GDM1 (cell line): ENCODE results near the gene FGF14.

ENCODE experiments used
- DNase-seq: peaks from one replicate; lab custom pipeline; 2025; lab: John Stamatoyannopoulos, UW

The FGF14 gene

DNA sequence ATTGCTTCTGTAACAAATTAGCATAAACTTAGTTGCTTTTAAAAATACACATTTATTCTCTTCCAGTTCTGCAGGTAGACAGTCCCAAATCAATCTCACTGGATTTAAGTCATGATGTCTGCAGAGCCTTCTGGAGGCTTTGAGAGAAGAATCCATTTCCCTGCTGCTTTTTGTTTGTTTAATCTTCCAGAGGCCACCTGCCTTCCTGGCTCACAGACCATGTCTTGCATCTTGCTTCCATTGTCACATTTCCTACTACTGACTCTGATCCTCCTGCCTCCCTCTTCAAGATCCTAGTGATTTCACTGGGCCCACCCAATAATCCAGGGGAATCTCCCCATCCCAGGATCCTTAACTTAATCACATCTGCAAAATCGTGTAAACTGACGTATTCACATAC lies 476.1 kb downstream of the FGF14 start:
- no peak for DNase-seq

DNA sequence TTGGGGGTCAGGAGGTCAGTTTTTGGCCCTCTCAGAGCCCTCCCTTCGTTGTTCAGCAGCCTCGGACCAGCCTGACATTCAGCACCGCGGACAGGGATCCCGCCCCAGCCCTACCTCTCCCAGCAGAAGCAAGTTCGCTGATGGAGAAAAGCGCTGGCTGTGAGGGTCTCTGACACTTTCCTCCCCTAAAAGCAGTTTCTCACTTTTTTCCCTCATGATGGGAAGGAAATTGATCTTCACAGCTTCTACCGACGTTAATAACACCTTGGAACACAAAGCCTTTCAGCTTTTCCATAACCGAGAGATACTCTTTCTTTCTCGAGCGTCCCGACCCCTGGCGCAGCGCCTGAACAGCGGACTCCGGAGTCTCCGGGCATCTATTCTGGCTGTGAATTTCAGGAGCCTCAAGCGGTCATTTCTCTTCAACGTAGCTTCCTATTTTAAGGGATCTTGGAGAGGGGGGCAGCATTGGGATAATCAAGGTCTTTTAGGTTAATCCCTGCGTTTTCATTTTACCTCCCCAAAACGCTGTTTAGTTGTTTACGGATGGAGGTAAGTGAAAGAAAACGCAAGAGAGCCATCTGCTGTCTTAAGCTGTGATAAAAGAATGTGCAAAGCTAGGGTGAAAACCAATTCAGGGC lies 482.2 kb downstream of the FGF14 start:
- no peak for DNase-seq

GRCh38 chr13:101917833-101918661 lies 483.8 kb downstream of the FGF14 start:
- no peak for DNase-seq

- no peak for DNase-seq
Measured at GRCh38 chr13:101917475-101917810, 484.4 kb downstream of the FGF14 start.

DNA sequence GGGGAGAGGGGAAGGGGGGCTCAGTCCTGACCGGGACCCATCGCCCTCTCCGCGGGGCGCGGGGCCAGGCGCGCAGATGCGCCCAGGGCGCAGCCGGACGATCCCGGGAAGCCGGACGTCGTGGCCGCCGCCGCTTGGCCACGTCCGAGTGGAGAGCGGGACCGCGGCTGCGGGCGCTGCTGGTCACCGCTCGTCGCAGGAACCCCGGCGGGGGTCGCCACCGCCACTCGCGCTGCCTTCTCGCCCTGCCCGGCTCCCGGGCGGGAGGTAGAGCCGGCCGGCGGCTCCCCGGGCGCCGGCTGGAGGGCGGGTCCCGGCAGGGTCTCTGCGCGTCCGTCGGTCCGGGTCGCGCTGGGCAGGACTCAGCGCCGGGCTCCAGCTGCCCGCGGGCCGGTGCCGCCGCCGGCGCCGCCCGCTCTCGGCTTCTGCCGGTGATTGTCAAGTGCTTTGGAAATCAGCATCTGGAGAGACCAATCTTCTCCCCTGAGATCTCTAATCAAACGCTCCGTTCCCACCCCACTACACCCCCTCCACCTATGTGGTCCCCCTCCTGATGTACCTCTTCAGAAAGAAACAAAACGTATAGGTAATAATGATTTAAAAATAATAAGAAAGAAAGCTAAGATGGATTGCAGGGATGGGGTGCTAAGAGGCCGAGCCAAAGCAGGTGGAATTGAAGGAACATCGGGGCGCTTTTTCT lies 484.9 kb downstream of the FGF14 start:
- DNase-seq = no peak

GRCh38 chr13:101916108-101916774 lies 485.6 kb downstream of the FGF14 start:
- no peak for DNase-seq

DNA sequence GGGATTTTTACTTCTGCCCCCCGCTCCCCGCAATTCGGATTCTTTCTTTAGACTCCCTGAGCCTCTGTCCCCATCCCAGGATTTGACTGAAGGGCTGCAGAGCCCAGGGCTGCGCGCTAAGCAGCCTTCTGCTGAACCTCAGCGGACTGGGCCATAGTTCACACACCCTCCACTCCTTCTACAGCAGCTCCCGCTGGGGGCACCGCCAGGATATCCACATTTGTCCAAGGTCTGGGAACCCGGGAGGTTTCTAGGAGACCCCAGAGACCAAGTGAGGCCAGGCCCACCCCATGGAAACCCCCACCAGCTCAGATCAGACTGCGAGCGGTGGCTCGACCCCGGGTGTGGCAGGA lies 486.1 kb downstream of the FGF14 start:
- no peak for DNase-seq

DNA sequence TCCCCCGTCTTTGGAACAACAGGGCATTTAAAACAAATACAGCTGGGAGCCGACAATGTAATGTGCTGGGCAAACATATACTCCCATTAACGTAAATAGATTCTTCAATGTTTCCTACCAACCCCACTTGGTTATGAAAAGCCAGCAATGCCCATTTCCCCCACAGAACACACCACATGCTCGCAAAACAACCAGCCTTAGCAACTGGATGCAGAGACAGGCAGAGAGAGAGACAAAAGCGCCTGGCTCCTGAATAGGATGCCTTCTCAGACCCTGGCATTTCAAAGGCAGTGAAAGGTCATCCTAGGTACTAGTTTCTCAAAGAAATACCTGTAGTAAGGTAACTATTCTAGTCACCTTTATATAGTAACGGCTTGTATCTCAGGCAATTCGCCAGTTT lies 486.5 kb downstream of the FGF14 start:
- DNase-seq = no peak

DNA sequence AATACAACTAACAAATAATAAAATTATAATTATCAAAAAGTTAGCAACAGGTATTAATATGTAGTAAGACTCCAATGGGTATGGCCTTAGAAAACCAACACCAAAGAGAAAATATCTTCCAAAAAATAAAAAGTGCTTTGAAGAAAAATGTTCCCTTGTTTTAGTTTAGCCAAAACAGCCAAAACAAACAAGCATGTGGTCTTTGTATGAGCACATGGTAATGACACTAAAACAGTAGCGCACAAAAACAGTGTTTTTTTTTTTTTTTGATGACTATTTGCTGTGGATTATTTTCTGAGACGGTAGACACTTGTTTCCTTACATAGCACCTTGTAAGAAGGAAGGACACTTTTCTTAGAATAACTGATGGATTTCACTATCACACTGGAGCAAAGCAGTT lies 490.1 kb downstream of the FGF14 start:
- no peak for DNase-seq

DNA sequence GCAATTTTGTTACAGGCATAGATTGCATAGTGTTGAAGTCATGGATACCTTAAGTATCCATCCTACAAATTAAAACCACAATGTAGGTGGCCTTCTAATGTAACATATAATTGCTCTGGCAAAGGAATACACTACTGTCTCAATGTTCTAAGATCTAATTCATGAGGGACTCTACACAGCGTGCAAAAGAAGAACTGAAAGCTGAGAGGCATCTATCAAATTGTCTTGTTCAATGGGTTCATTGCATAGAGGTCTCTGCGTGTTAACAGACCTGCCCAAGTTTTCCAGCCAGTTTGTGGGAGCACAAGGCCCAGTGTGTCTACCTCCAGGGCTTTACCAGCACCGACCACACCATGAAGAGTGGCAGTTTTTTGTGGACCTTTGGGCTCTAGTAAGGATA lies 498.0 kb downstream of the FGF14 start:
- DNase-seq = no peak

DNA sequence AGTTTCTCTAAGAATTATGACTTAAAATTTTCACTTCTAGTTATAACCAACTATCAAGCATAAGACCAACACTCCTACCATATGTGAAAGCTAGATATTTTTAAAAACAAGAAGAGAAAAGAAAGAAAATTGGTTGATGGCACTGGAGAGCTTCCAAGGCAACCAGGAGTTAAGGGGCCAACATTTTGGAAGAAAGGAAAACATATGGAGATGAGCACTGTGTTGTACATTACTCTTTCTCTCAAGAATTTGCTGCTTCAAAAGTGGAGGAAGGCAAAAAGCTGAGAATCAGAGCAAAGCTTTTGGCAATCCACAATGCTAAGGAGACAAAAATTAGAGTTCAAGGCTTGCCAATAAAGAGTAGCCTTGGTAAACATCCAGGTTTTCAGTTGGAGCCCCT lies 503.2 kb downstream of the FGF14 start:
- DNase-seq = no peak

GRCh38 chr13:101896541-101896940 lies 505.3 kb downstream of the FGF14 start:
- no peak for DNase-seq

GRCh38 chr13:101893021-101893420 lies 508.8 kb downstream of the FGF14 start:
- DNase-seq = no peak

DNA sequence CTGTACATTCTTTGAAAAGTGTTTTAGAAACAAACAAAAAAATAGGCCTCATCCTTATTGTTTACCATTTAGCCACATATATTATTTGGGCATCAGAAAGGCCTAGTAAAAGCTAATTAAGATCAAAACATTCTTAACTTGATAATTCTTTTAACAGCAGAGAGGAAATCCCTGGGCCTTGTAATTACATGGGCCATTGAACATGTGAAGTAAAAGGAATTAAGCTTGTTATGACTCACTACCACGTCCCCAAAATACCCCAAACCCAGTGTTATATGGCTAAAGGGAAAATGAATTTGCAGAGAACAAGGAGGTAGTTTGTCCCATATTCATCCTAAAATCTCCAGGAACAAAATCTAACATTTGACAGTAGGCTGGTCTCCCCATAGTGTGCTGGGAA lies 509.6 kb downstream of the FGF14 start:
- no peak for DNase-seq

DNA sequence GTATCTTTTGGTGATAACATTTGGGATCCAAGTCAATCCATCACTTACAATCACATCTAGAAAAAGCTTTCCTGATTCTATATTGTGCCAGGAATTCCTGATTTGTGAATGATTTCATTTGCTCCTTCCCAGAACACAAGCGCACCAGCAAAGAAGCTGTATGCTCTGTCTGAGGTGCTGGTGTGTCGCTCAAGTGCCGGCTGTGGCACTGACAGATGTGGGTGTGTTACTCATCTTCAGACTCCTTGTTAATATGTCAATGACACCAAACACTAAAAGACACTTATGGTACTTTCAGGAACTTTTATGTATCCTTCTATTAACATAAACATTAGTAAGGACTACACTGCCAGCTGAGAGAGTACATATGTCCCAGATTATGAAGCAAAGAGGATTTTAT lies 520.3 kb downstream of the FGF14 start:
- DNase-seq = no peak

- DNase-seq = no peak
Measured at GRCh38 chr13:101880581-101880980, 521.3 kb downstream of the FGF14 start.

GRCh38 chr13:101876951-101877350 lies 524.9 kb downstream of the FGF14 start:
- no peak for DNase-seq

GRCh38 chr13:101875717-101876393 lies 526.0 kb downstream of the FGF14 start:
- no peak for DNase-seq

DNA sequence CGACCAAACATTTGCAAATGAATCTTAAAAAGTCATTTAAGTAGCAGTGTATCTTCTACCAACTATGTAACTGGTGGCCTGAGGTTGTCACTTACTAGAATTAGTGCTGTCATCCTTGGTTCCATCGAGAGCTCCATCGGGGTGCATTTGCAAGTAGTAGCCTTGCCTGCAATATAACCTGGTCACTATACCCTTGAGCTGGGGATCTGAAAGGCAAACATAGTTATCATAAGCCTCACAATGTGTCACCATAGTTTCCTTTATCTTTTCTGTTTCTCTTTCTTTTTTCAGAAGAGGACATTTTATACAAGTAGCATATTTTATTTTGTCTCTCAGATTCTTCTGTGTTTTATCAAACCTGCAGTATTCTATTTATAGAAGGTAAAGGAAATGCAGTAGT lies 526.8 kb downstream of the FGF14 start:
- no peak for DNase-seq

DNA sequence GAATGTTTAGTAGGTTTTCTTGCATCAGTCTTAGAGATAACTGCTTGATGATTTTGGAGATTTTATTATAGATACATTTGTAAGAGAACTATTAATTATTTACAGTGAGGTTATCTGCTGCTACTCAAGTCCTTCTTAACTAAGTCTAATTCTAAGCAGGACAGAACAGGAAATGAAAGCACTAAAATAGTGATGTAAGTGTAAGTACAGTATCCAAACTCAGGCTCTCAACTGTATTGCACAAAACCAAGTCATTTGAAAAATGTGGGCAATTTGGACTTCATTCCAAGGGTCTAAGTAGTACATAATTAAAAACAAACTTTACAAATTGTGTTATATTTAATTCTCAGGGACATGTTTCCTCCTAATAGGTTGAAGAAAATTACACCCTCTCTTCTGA lies 532.3 kb downstream of the FGF14 start:
- no peak for DNase-seq

- DNase-seq = no peak
Measured at GRCh38 chr13:101868585-101869469, 533.0 kb downstream of the FGF14 start.
